GM21825 (cell line): ENCODE data around the gene TMEM44.
"Not testable (repeated sequence)": the region's sequence is repeated elsewhere in the genome, so short reads cannot be mapped to it uniquely, and the experiment has no call there.

Experiments used
- ATAC-seq: cut with Tn5 transposase; IDR thresholded peaks from one replicate; pipeline ENCODE4 v1.9.1; 2021; ENCODE audit warnings: mild to moderate bottlenecking, moderate library complexity; ENCODE audit not compliant: unreplicated experiment

The TMEM44 gene

GRCh38 chr3:194647747-194648146 lies 14.5 kb upstream of the TMEM44 start:
- ATAC-seq: no peak

GRCh38 chr3:194642769-194643168 lies 9.6 kb upstream of the TMEM44 start:
- ATAC-seq: no peak

GRCh38 chr3:194640829-194641228 lies 7.6 kb upstream of the TMEM44 start:
- ATAC-seq: no peak

GRCh38 chr3:194638991-194639605 lies 5.9 kb upstream of the TMEM44 start:
- ATAC-seq: no peak

GRCh38 chr3:194637541-194638400 lies 4.6 kb upstream of the TMEM44 start:
- no peak for ATAC-seq

GRCh38 chr3:194637066-194637465 lies 3.8 kb upstream of the TMEM44 start:
- ATAC-seq: no peak

- ATAC-seq: peak; percentile 40
Observed at GRCh38 chr3:194632809-194633348, 340 bp downstream of the TMEM44 start.

GRCh38 chr3:194632226-194632808 lies 902 bp downstream of the TMEM44 start:
- no peak for ATAC-seq

GRCh38 chr3:194631696-194632095 lies 1.5 kb downstream of the TMEM44 start:
- ATAC-seq: no peak

GRCh38 chr3:194630681-194631080 lies 2.5 kb downstream of the TMEM44 start:
- ATAC-seq: not testable (repeated sequence)

- ATAC-seq: no peak
Observed at GRCh38 chr3:194624956-194625355, 8.3 kb downstream of the TMEM44 start.

- ATAC-seq: no peak
Observed at GRCh38 chr3:194623449-194624290, 9.5 kb downstream of the TMEM44 start.

- no peak for ATAC-seq
Observed at GRCh38 chr3:194622621-194623340, 10.4 kb downstream of the TMEM44 start.

GRCh38 chr3:194621947-194622346 lies 11.3 kb downstream of the TMEM44 start:
- ATAC-seq: no peak

- ATAC-seq: no peak
Observed at GRCh38 chr3:194620196-194620595, 13.0 kb downstream of the TMEM44 start.

- no peak for ATAC-seq
Observed at GRCh38 chr3:194619741-194620140, 13.5 kb downstream of the TMEM44 start.

- ATAC-seq: no peak
Observed at GRCh38 chr3:194618858-194619608, 14.2 kb downstream of the TMEM44 start.

GRCh38 chr3:194617827-194618226 lies 15.4 kb downstream of the TMEM44 start:
- no peak for ATAC-seq

- no peak for ATAC-seq
Observed at GRCh38 chr3:194617143-194617671, 16.0 kb downstream of the TMEM44 start.
